Measurements from ENCODE around the gene AZU1.

AZU1 gene

DNA sequence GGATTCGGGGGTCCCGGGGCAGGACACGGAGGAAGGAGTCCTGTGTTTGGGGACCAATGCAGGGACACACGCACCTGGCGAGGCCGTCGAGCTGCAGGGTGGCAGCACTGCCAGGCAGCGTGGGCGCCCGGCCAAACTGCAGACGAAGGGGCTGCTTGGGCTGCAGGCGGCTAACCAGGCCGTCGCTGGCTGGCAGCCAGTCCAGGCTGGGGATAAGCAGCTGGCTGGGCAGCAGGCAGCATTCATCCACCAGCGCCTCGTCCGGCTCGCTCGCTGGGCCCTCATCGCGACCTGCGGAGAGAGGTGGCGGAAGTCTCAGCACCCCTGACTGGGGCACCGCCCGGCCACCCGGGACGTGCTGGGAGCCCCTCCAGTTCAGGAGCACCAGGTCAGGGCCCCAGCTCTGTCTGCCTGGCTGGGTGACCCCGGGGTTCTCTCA is 43.3 kb downstream of the AZU1 start:
- H3K4me3 ChIP-seq (ENCODE audit: low read depth, low read length), result no peak overlapping the region
- TF ChIP-seq, protein P1, sequence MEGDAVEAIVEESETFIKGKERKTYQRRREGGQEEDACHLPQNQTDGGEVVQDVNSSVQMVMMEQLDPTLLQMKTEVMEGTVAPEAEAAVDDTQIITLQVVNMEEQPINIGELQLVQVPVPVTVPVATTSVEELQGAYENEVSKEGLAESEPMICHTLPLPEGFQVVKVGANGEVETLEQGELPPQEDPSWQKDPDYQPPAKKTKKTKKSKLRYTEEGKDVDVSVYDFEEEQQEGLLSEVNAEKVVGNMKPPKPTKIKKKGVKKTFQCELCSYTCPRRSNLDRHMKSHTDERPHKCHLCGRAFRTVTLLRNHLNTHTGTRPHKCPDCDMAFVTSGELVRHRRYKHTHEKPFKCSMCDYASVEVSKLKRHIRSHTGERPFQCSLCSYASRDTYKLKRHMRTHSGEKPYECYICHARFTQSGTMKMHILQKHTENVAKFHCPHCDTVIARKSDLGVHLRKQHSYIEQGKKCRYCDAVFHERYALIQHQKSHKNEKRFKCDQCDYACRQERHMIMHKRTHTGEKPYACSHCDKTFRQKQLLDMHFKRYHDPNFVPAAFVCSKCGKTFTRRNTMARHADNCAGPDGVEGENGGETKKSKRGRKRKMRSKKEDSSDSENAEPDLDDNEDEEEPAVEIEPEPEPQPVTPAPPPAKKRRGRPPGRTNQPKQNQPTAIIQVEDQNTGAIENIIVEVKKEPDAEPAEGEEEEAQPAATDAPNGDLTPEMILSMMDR (IDR thresholded peaks at IDR 0.05; ENCODE audit: borderline replicate concordance, insufficient read depth, low read depth, low read length), result no peak

DNA sequence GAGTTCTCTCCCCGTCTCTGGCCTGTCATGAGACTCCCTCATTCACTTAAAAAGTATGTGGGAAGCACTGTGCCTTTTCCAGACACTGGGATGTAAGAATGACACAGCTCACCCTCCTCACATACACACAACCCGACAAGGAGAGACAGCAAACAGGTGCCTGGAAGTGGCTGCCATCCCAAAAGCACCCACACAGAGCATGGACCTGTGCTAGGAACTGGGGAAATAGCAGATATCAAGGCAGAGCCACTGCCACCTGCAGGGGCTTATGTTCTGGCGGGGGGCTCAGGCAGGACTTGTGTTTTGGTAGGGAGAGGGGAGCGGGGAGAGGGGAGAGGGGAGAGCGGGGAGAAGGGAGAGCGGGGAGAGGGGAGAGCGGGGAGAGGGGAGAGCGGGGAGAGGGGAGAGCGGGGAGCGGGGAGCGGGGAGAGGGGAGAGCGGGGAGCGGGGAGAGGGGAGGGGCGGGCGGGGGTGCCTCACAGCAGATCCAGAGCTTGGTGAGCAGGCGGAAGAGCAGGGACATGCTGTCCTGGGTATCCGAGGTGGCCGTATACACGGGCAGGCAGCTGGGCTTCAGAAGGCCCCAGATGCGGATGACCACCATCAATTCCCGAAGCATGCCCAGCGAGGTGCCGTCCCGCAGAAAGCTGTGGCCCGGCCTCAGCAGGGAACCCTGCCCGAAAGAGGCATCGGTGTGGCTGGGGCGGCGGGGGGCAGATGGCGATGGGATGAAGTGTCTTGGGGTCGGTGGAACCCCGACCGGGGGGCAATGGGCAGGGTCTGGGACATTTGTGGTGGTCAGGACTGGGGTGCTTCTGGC is 44.0 kb downstream of the AZU1 start:
- TF ChIP-seq, protein P1 (IDR thresholded peaks at IDR 0.05; ENCODE audit: borderline replicate concordance, insufficient read depth, low read depth, low read length), result no peak
- H3K4me3 ChIP-seq (ENCODE audit: low read depth, low read length), result no peak overlapping the region

DNA sequence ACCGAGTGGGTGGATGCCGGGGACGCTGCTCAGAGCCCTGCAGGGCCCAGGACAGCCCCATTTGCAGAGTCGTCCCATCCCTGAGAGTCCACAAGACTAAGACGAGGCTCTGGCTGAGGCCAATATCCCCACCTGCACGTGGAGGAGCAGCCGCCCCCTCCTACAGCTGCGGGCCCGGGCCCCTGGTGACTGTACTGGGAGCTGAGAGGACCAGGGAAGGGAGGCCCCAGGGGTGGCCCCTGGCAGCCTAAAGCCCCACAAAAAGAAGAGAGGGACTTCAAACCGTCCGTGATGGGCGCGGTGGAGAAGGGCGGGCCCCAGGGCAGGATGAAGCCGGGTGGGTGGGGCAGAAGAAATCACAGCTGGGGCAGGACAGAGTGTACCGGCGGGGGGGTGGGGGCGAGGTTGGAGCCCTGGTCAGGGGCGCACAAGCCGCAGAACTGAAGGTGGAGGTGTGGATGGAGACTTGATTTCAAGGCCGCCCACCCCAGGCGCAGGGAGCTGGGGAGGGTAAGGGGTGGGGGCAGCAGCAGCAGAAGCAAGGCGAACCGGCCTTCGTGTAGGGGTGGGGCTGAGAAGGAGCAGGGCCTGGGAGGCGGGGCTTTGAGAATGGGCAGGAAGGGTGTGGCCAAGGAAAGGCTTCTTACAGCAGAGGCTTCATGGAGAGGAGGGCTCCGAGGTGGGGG is 44.8 kb downstream of the AZU1 start:
- H3K4me3 ChIP-seq (ENCODE audit: low read depth, low read length), result peak overlapping the region; percentile 16
- TF ChIP-seq, protein P1 (IDR thresholded peaks at IDR 0.05; ENCODE audit: borderline replicate concordance, insufficient read depth, low read depth, low read length), result no peak

DNA sequence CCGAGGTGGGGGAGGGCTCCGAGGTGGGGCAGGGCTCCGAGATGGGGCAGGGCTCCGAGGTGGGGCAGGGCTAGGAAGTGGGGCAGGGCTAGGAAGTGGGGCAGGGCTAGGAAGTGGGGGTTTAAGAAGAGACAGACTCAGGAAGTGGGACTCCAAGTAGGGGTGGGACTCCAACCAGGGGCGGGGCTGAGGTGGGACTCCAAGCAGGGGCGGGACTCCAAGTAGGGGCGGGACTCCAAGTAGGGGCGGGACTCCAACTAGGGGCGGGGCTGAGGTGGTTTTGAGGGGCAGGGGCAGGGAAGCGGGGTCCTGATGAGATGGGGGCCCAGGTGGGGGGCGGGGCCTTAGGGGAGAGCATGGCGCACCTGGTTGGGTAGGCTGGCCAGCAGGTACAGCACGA is 45.4 kb downstream of the AZU1 start:
- TF ChIP-seq, protein P1 (IDR thresholded peaks at IDR 0.05; ENCODE audit: borderline replicate concordance, insufficient read depth, low read depth, low read length), result no peak
- no peak overlapping the region for H3K4me3 ChIP-seq (ENCODE audit: low read depth, low read length)

DNA sequence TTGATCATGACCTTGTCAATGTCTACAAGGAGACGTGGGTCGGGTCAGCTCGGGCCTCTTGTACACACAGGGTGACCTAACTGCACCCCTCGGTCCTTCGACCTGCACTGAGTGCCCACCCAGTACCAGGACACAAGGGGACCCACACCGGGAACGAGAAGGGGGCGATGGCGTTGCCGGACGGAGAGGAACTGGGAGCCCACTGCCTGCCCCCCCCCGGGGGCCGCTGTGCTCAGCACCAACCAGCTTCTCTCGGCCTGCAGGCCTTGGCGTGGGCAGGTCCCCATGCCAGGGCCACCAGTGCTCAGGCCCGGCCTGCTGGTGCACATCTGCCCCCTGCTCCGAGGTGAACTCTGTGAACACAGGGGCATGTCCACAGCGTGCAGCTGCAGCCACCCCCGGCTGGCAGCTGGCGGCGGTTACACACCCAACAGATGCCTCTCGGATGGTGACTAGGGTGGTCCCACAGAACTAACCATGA is 46.0 kb downstream of the AZU1 start:
- TF ChIP-seq, protein P1 (IDR thresholded peaks at IDR 0.05; ENCODE audit: borderline replicate concordance, insufficient read depth, low read depth, low read length), result no peak
- no peak overlapping the region for H3K4me3 ChIP-seq (ENCODE audit: low read depth, low read length)

DNA sequence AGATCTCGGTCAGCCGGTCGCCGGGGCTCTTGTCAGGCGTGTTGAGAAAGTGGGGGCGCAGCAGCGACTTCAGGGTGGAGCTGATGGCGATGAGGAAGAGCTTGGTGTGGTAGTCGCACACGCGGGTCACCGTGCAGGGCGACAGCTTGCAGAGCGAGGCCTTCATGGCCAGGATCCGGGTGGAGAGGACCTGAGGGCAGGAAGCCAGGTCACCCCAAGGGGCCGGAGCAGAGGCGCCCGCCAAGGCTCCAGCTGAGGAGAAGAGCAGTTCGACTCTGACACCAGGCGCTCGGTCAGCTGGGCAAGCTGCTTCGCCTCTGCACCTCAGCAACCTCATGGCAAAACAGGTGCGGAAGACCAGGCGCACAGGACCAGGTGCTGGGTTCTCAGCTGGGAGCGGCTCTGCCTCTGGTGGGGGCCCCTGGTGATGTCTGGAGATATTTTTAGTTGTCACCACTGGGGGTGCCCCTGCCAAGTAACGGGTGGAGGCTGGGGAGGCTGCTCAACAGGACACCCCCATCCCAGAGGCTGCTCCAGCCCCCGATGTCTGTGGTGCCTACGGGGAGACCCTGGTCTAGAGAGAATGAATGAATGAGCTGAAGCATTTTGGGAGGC is 47.7 kb downstream of the AZU1 start:
- no peak overlapping the region for H3K4me3 ChIP-seq (ENCODE audit: low read depth, low read length)
- TF ChIP-seq, protein P1 (IDR thresholded peaks at IDR 0.05; ENCODE audit: borderline replicate concordance, insufficient read depth, low read depth, low read length), result no peak

Measured in GM12875 (cell line).